Endothelial cell of umbilical vein (primary cell): Measurements from ENCODE around the gene RAB27B. TPM values are rescaled to one million over a fixed set of nuclear protein-coding genes. Genes with fewer than 3 reads are reported as not detected.

Source experiments
- BruUV-seq: library from RNA; stranded (reverse); fragments of 400-500 nt; replicated peaks from 2 replicates; lab custom pipeline; 2021; lab: Mats Ljungman, UMichigan
- CTCF ChIA-PET: fragments of 300-600, 350-600 bp; sonication (Branson Sonifier 250); formaldehyde crosslinking; loops from one replicate; lab custom pipeline; 2021; ENCODE audit warnings: antibody characterized with exemption, inconsistent platforms; lab: Charles Lee
- POLR2A ChIA-PET: fragments of 300-600, 350-600 bp; sonication (Branson Sonifier 250); formaldehyde crosslinking; loops from one replicate; lab custom pipeline; 2021; ENCODE audit warnings: antibody characterized with exemption, inconsistent platforms; lab: Charles Lee
- DNase-seq: peaks from one replicate; pipeline ENCODE4 v3.0.0-alpha.2; 2011; ENCODE audit warnings: low read depth, low spot score
- FAIRE-seq: peaks from 2 replicates; lab custom pipeline; 2011; peaks lifted over from hg19 to GRCh38; lab: Jason Lieb, UNC
- H2AFZ ChIP-seq: 2 replicates; pipeline ENCODE4 v1.6.0; 2012; ENCODE audit warnings: low read depth, low read length, control low read depth, inconsistent platforms
- H3K27ac ChIP-seq: 2 replicates; pipeline ENCODE4 v1.5.1; 2011; ENCODE audit warnings: low read depth, mild to moderate bottlenecking, control low read depth, low read length, moderate library complexity; ENCODE audit not compliant: insufficient read depth
- H3K27me3 ChIP-seq, 2 experiments: 2 replicates each; pipeline versions ENCODE4 v1.6.0 to v1.6.1; 2011; ENCODE audit warnings: low read length in 2 of 2, mixed read lengths in 1 of 2; ENCODE audit not compliant: control insufficient read depth in 2 of 2, insufficient read depth in 2 of 2
- H3K36me3 ChIP-seq, 2 experiments: 2 replicates in 1 of 2; 3 replicates in 1 of 2; pipeline ENCODE4 v1.5.1; 2011; ENCODE audit warnings: low read length in 2 of 2, mild to moderate bottlenecking in 1 of 2, moderate library complexity in 1 of 2; ENCODE audit not compliant: control insufficient read depth in 2 of 2, insufficient read depth in 2 of 2; ENCODE audit errors: extremely low read depth in 1 of 2
- H3K4me1 ChIP-seq: 3 replicates; pipeline ENCODE4 v1.5.1; 2011; ENCODE audit warnings: mild to moderate bottlenecking, low read length; ENCODE audit not compliant: control insufficient read depth, insufficient read depth; ENCODE audit errors: extremely low read depth
- H3K4me2 ChIP-seq: 2 replicates; pipeline ENCODE4 v1.6.1; 2011; ENCODE audit warnings: low read length, control low read depth, mixed read lengths; ENCODE audit not compliant: insufficient read depth
- H3K4me3 ChIP-seq, 3 experiments: fragments of 200-600 bp in 1 of 3; sonication (generic), shearing (Covaris generic) in 1 of 3; replicated peaks in 1 of 3; 2 replicates each; pipeline ENCODE4 v1.5.1; 2011 to 2016; ENCODE audit warnings: control low read depth in 3 of 3, low read length in 3 of 3, mild to moderate bottlenecking in 2 of 3, inconsistent platforms in 1 of 3, low read depth in 1 of 3, moderate library complexity in 1 of 3; ENCODE audit not compliant: insufficient read depth in 1 of 3
- H3K79me2 ChIP-seq: 2 replicates; pipeline ENCODE4 v1.6.0; 2012; ENCODE audit warnings: low read length, inconsistent platforms; ENCODE audit not compliant: control insufficient read depth, insufficient read depth
- H3K9ac ChIP-seq: replicated peaks from 2 replicates; pipeline ENCODE3; 2011; ENCODE audit warnings: low read length, control low read depth; ENCODE audit not compliant: insufficient read depth; ENCODE audit errors: extremely low read depth
- H3K9me1 ChIP-seq: replicated peaks from 3 replicates; pipeline ENCODE4 v1.6.0; 2011; ENCODE audit warnings: mild to moderate bottlenecking, low read length; ENCODE audit not compliant: control insufficient read depth, insufficient read depth; ENCODE audit errors: extremely low read depth
- H3K9me3 ChIP-seq: replicated peaks from 2 replicates; pipeline ENCODE4 v1.5.1; 2012; ENCODE audit warnings: low read length, inconsistent platforms; ENCODE audit not compliant: control insufficient read depth, insufficient read depth
- H4K20me1 ChIP-seq: replicated peaks from 2 replicates; pipeline ENCODE3; 2011; ENCODE audit warnings: mild to moderate bottlenecking, low read length; ENCODE audit not compliant: control insufficient read depth, insufficient read depth; ENCODE audit errors: extremely low read depth
- CTCF ChIP-seq, 2 donors: IDR thresholded peaks; 1 replicate in 1 of 2; 2 replicates in 1 of 2; pipeline ENCODE4 v1.5.1; 2011; ENCODE audit warnings: low read length in 2 of 2, mild to moderate bottlenecking in 2 of 2, moderate library complexity in 2 of 2, control low read depth in 1 of 2, inconsistent platforms in 1 of 2, low read depth in 1 of 2; ENCODE audit not compliant: insufficient read depth in 1 of 2; ENCODE audit errors: extremely low read depth in 1 of 2
- EZH2 ChIP-seq: IDR thresholded peaks from 2 replicates; pipeline ENCODE4 v1.6.1; 2012; ENCODE audit warnings: borderline replicate concordance, low read depth, mild to moderate bottlenecking, moderate library complexity, low read length, inconsistent platforms; ENCODE audit not compliant: severe bottlenecking
- FOS ChIP-seq: IDR thresholded peaks from 2 replicates; pipeline ENCODE4 v1.6.1; 2011; ENCODE audit warnings: mild to moderate bottlenecking, low read length, moderate library complexity, borderline replicate concordance; ENCODE audit not compliant: insufficient read depth
- GATA2 ChIP-seq: IDR thresholded peaks from 2 replicates; pipeline ENCODE4 v1.7.0; 2011; ENCODE audit warnings: low read depth, mild to moderate bottlenecking, moderate library complexity, mixed read lengths, low read length; ENCODE audit not compliant: insufficient read length, insufficient read depth
- JUN ChIP-seq: IDR thresholded peaks from 2 replicates; pipeline ENCODE4 v1.6.1; 2011; ENCODE audit warnings: borderline replicate concordance, low read depth; ENCODE audit not compliant: insufficient read length, insufficient read depth
- MYC ChIP-seq: IDR thresholded peaks from one replicate; pipeline ENCODE4 v1.6.1; 2011; ENCODE audit warnings: mild to moderate bottlenecking, low read depth, low read length
- POLR2AphosphoS5 ChIP-seq: IDR thresholded peaks from 2 replicates; pipeline ENCODE4 v1.6.1; 2012; ENCODE audit warnings: low read depth, mild to moderate bottlenecking, control low read depth, low read length, moderate library complexity; ENCODE audit not compliant: insufficient read depth
- dilution Hi-C: fragments of 300-500 bp; cut with MboI; formaldehyde crosslinking; loops from one replicate; pipeline ENCODE4 v1.15.0; 2019; ENCODE audit warnings: low sequenced_read_pairs; ENCODE audit not compliant: extremely low pct_ligation_motif_present
- intact Hi-C: fragments of 100-400 bp; cut with micrococcal nuclease; formaldehyde crosslinking; loops from one replicate; pipeline ENCODE4 v1.10.0; 2022
- polyA plus RNA-seq, 4 experiments: library from polyadenylated mRNA; depleted of rRNA in 3 of 4; stranded (reverse) in 3 of 4; unstranded in 1 of 4; fragments of >200 nt; gene quantifications; 2 replicates each; pipeline versions ENCODE4 v1.2.1 to v1.2.3, GENCODE V29; 2011 to 2012; ENCODE audit warnings: missing spikeins in 1 of 4
- total RNA-seq: library from RNA; stranded (reverse); gene quantifications from 2 replicates; pipeline ENCODE4 v1.2.3, GENCODE V29; 2021
- TF ChIP-seq, protein P1 (sequence below): IDR thresholded peaks from 2 replicates; pipeline ENCODE4 v1.6.1; 2011; ENCODE audit not compliant: insufficient read depth, insufficient read length

The RAB27B gene
- total and polyA plus RNA-seq, 2 donors (not counting 3 experiments of a cell fraction or from before 2014, with no cell fraction given) = not detected

DNA sequence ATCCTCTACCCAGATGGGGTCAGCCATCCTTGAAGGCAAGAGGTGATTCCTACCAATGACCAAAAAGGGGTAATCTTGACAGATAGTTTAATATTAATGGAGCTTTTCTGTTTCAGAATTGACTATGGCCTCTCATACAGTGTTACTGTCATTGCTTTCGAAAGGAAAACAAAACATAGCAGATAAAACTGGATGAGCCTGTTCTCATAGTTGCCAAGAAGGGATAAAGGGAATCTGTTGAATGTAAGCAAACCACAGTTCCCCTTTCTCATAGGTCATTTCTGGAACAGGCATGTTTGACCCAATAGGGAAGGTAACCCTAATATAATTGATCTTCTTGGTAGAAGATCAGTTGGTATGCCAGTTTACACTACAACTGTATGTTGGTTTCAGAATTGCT lies 1.6 kb downstream of the RAB27B start:
- Histone ChIP-seq H3K4me2 (no peak overlapping the region), H3K4me1 (peaks cover 9% of the 10 kb centered on the region), H3K27ac (no peak overlapping the region), H2AFZ (no peak overlapping the region), H3K9ac (no peak overlapping the region), H3K27me3 (peaks cover 0 to 5% of the 10 kb centered on the region in 2 experiments), H3K9me3 (no peaks in the 10 kb centered on the region), H3K79me2 (no peaks in the 10 kb centered on the region), H3K36me3 (no peaks in the 10 kb centered on the region), H3K9me1 (no peaks in the 10 kb centered on the region), H3K4me3 (no peak overlapping the region), H4K20me1 (no peaks in the 10 kb centered on the region)
- BruUV-seq = no TSS peak
- POLR2A ChIA-PET = no interaction called here
- dilution Hi-C loops = no loop called here
- intact Hi-C loops = loop anchor here (10.0 kb wide), 1 partner anchor 155 kb away; no protein-coding TSS in a partner anchor
- CTCF ChIA-PET = interaction anchor here (0.8 to 1.8 kb wide), 3 partner anchors 22 to 153 kb away, joined by 3 to 6 read pairs (median 4); no protein-coding TSS in a partner anchor
- no peak for FAIRE-seq
- no peak for DNase-seq
- no peak for TF ChIP-seq EZH2
- TF ChIP-seq JUN = no peak
- TF ChIP-seq GATA2 = no peak
- TF ChIP-seq, protein P1, sequence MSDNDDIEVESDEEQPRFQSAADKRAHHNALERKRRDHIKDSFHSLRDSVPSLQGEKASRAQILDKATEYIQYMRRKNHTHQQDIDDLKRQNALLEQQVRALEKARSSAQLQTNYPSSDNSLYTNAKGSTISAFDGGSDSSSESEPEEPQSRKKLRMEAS = no peak
- no peak for TF ChIP-seq MYC
- TF ChIP-seq POLR2AphosphoS5 = no peak
- TF ChIP-seq CTCF (IDR thresholded peaks at IDR 0.05; ENCODE audit: extremely low read depth in 1 of 2, insufficient read depth in 1 of 2, low read depth in 1 of 2, low read length in 2 of 2) = no peak
- no peak for TF ChIP-seq FOS
